Stimulated activated naive CD8-positive, alpha-beta T cell treated with anti-CD3 and anti-CD28 coated beads, Interleukin-15, amount 100 ng/mL, for 72 hours (primary cell): ENCODE measurements around the gene NUTM1.
A peak's percentile ranks its signal among the peaks of the same experiment; 100 is the strongest.
"Not testable (repeated sequence)": the region's sequence is repeated elsewhere in the genome, so short reads cannot be mapped to it uniquely, and the experiment has no call there.

Source experiments
- ATAC-seq: fragments of 150-1000 bp; cut with Tn5 transposase; 2 replicates; pipeline ENCODE4 v1.10.0; 2021; ENCODE audit warnings: mild to moderate bottlenecking, moderate library complexity
- DNase-seq, 2 donors: peaks; one replicate each; pipeline ENCODE4 v3.0.0; 2021 to 2022
- H3K27ac Mint-ChIP-seq, 2 donors: one replicate each; pipeline ENCODE4 v1.8.0; 2022; ENCODE audit warnings: mild to moderate bottlenecking in 2 of 2, mixed read lengths in 2 of 2, moderate library complexity in 2 of 2
- H3K27me3 Mint-ChIP-seq: one replicate; pipeline ENCODE4 v1.8.0; 2022; ENCODE audit warnings: mixed read lengths
- H3K4me1 Mint-ChIP-seq: one replicate; pipeline ENCODE4 v1.8.0; 2022; ENCODE audit warnings: mild to moderate bottlenecking, mixed read lengths
- H3K4me3 Mint-ChIP-seq, 2 donors: one replicate each; pipeline ENCODE4 v1.8.0; 2022; ENCODE audit warnings: mild to moderate bottlenecking in 2 of 2, mixed read lengths in 2 of 2, moderate library complexity in 1 of 2
- H3K9me3 Mint-ChIP-seq, 2 donors: one replicate each; pipeline ENCODE4 v1.8.0; 2022; ENCODE audit warnings: mixed read lengths in 2 of 2

NUTM1 gene

GRCh38 chr15:34332553-34333120, 10.5 kb upstream of the NUTM1 start:
- Mint-ChIP-seq H3K27ac (peak overlapping the region; percentile 79 to 96), H3K9me3 (no peaks in the 10 kb centered on the region), H3K4me1 (peaks cover 73% of the 10 kb centered on the region), H3K27me3 (no peaks in the 10 kb centered on the region), H3K4me3 (peak overlapping the region; percentile 30 to 96)
- ATAC-seq: no peak
- no peak for DNase-seq

- peaks cover 65% of the 10 kb centered on the region for H3K4me1 Mint-ChIP-seq
- H3K27me3 Mint-ChIP-seq: no peaks in the 10 kb centered on the region
- H3K4me3 Mint-ChIP-seq: peak overlapping the region; percentile 96 to 99
- no peak for ATAC-seq
- no peaks in the 10 kb centered on the region for H3K9me3 Mint-ChIP-seq
- no peak for DNase-seq
- peak overlapping the region in 1 of 2 donors; percentile 96 for H3K27ac Mint-ChIP-seq
Observed at GRCh38 chr15:34334672-34335071, 8.4 kb upstream of the NUTM1 start.

- ATAC-seq: no peak
- DNase-seq: no peak
- peak overlapping the region; percentile 96 to 99 for H3K4me3 Mint-ChIP-seq
- no peaks in the 10 kb centered on the region for H3K9me3 Mint-ChIP-seq
- H3K27me3 Mint-ChIP-seq: no peaks in the 10 kb centered on the region
- H3K4me1 Mint-ChIP-seq: peaks cover 65% of the 10 kb centered on the region
- peak overlapping the region; percentile 31 to 98 for H3K27ac Mint-ChIP-seq
Observed at GRCh38 chr15:34335176-34336032, 7.7 kb upstream of the NUTM1 start.

GRCh38 chr15:34336231-34336990, 6.7 kb upstream of the NUTM1 start:
- peak overlapping the region; percentile 96 to 99 for H3K4me3 Mint-ChIP-seq
- no peaks in the 10 kb centered on the region for H3K27me3 Mint-ChIP-seq
- H3K9me3 Mint-ChIP-seq: no peaks in the 10 kb centered on the region
- ATAC-seq (no peak), DNase-seq (no peak)
- peak overlapping the region; percentile 98 to 99 for H3K27ac Mint-ChIP-seq
- H3K4me1 Mint-ChIP-seq: peaks cover 66% of the 10 kb centered on the region

- Mint-ChIP-seq H3K4me3 (peak overlapping the region; percentile 96 to 99), H3K27ac (peak overlapping the region; percentile 66 to 99), H3K27me3 (no peaks in the 10 kb centered on the region), H3K4me1 (peaks cover 66% of the 10 kb centered on the region), H3K9me3 (peaks cover 0 to 5% of the 10 kb centered on the region in 2 donors)
- peak; percentile 43 to 44 for DNase-seq
- ATAC-seq: peak; percentile 21
Observed at GRCh38 chr15:34336991-34337556, 6.0 kb upstream of the NUTM1 start.

- no peaks in the 10 kb centered on the region for H3K27me3 Mint-ChIP-seq
- ATAC-seq: peak; percentile 82
Observed at GRCh38 chr15:34337557-34338306, 5.4 kb upstream of the NUTM1 start, which contains the start of gene SLC12A6. Gene SLC12A6, minus strand, starts transcription at chr15:34337781. Its CDS starts 1,101 bp downstream, at chr15:34336680.

GRCh38 chr15:34338347-34338746, 4.8 kb upstream of the NUTM1 start:
- H3K27ac Mint-ChIP-seq: no peak overlapping the region
- peaks cover 57% of the 10 kb centered on the region for H3K4me1 Mint-ChIP-seq
- DNase-seq (no peak), ATAC-seq (no peak)
- no peaks in the 10 kb centered on the region for H3K27me3 Mint-ChIP-seq
- peaks cover 0 to 5% of the 10 kb centered on the region in 2 donors for H3K9me3 Mint-ChIP-seq
- peak overlapping the region; percentile 96 to 99 for H3K4me3 Mint-ChIP-seq

More at GRCh38 chr15:34337557-34338306, 5.4 kb upstream of the NUTM1 start, which contains the start of gene SLC12A6:
- peaks cover 61% of the 10 kb centered on the region for H3K4me1 Mint-ChIP-seq
- H3K4me3 Mint-ChIP-seq: peak within 1 kb of the TSS; percentile 96 to 99
- H3K9me3 Mint-ChIP-seq: peaks cover 0 to 5% of the 10 kb centered on the region in 2 donors
- peak within 1 kb of the TSS; percentile 66 to 99 for H3K27ac Mint-ChIP-seq
- peak; percentile 88 to 90 for DNase-seq

GRCh38 chr15:34339946-34340345, 3.2 kb upstream of the NUTM1 start:
- H3K4me3 Mint-ChIP-seq: peak overlapping the region; percentile 21 to 49
- no peak for DNase-seq
- H3K27me3 Mint-ChIP-seq: no peaks in the 10 kb centered on the region
- peaks cover 0 to 5% of the 10 kb centered on the region in 2 donors for H3K9me3 Mint-ChIP-seq
- no peak overlapping the region for H3K27ac Mint-ChIP-seq
- no peak for ATAC-seq
- peaks cover 48% of the 10 kb centered on the region for H3K4me1 Mint-ChIP-seq

- DNase-seq: no peak
- peaks cover 41% of the 10 kb centered on the region for H3K4me1 Mint-ChIP-seq
- H3K27ac Mint-ChIP-seq: peak overlapping the region in 1 of 2 donors; percentile 83
- peaks cover 0 to 5% of the 10 kb centered on the region in 2 donors for H3K9me3 Mint-ChIP-seq
- H3K4me3 Mint-ChIP-seq: no peak overlapping the region
- no peak for ATAC-seq
- no peaks in the 10 kb centered on the region for H3K27me3 Mint-ChIP-seq
Observed at GRCh38 chr15:34341381-34342212, 1.5 kb upstream of the NUTM1 start.

GRCh38 chr15:34342213-34342736, 840 bp upstream of the NUTM1 start:
- not testable (repeated sequence) for DNase-seq, H3K4me3 Mint-ChIP-seq, H3K27me3 Mint-ChIP-seq, H3K9me3 Mint-ChIP-seq, ATAC-seq
- Mint-ChIP-seq H3K27ac (peak overlapping the region in 1 of 2 donors; percentile 83), H3K4me1 (peaks cover 34% of the 10 kb centered on the region)

GRCh38 chr15:34347951-34348638, 5.0 kb downstream of the NUTM1 start:
- ATAC-seq: no peak
- Mint-ChIP-seq H3K4me1 (no peaks in the 10 kb centered on the region), H3K4me3 (no peak overlapping the region), H3K27ac (no peak overlapping the region), H3K27me3 (no peaks in the 10 kb centered on the region), H3K9me3 (no peaks in the 10 kb centered on the region)
- no peak for DNase-seq

GRCh38 chr15:34348735-34349300, 5.7 kb downstream of the NUTM1 start:
- ATAC-seq: no peak
- no peaks in the 10 kb centered on the region for H3K9me3 Mint-ChIP-seq
- H3K4me3 Mint-ChIP-seq: no peak overlapping the region
- no peaks in the 10 kb centered on the region for H3K27me3 Mint-ChIP-seq
- H3K4me1 Mint-ChIP-seq: no peaks in the 10 kb centered on the region
- no peak for DNase-seq
- H3K27ac Mint-ChIP-seq: no peak overlapping the region

- ATAC-seq: no peak
- H3K9me3 Mint-ChIP-seq: no peaks in the 10 kb centered on the region
- no peaks in the 10 kb centered on the region for H3K27me3 Mint-ChIP-seq
- H3K4me1 Mint-ChIP-seq: no peaks in the 10 kb centered on the region
- DNase-seq: no peak
- no peak overlapping the region for H3K4me3 Mint-ChIP-seq
- H3K27ac Mint-ChIP-seq: no peak overlapping the region
Observed at GRCh38 chr15:34349769-34350168, 6.7 kb downstream of the NUTM1 start.
